ENCODE measurements around the gene KRTAP24-1. TPM values are rescaled to one million over a fixed set of nuclear protein-coding genes. Genes with fewer than 3 reads are reported as not detected.

KRTAP24-1 gene
- total and polyA plus RNA-seq, 4 donors: not detected

GRCh38 chr21:30320215-30320614, 37.5 kb upstream of the KRTAP24-1 start, which contains the start of gene KRTAP26-1:
Gene KRTAP26-1, minus strand, starts transcription at chr21:30320315. Its CDS starts 280 bp downstream, at chr21:30320035.
- Histone ChIP-seq H3K9ac (ENCODE audit: insufficient read depth in 1 of 2, low read length in 2 of 2) (no peak within 1 kb of the TSS), H3K4me1 (ENCODE audit: control insufficient read depth in 5 of 5, insufficient read depth in 5 of 5, low read length in 5 of 5) (no peaks in the 10 kb centered on the region), H3K9me3 (ENCODE audit: control insufficient read depth in 4 of 4, insufficient read depth in 3 of 4, low read length in 3 of 4) (peaks cover 0 to 2% (median 0%) of the 10 kb centered on the region in 4 donors), H3K27ac (ENCODE audit: low read depth in 1 of 2, low read length in 1 of 2) (no peak within 1 kb of the TSS), H3K36me3 (ENCODE audit: control insufficient read depth in 4 of 4, insufficient read depth in 4 of 4, low read length in 4 of 4) (no peaks in the 10 kb centered on the region), H3K4me3 (no peak within 1 kb of the TSS), H3K27me3 (ENCODE audit: control insufficient read depth in 3 of 3, insufficient read depth in 3 of 3, low read length in 2 of 3) (peaks cover 0 to 7% (median 0%) of the 10 kb centered on the region in 3 donors)
- no peak for TF ChIP-seq CTCF (IDR thresholded peaks at IDR 0.05; ENCODE audit: control extremely low read depth, extremely low read depth)
- DNase-seq (no peak), ATAC-seq (ENCODE audit: insufficient read depth, low FRiP score) (no peak)
- WGBS, 2 donors: 90 to 99% methylated on average over 2 of the region's 2 CpGs

- peaks cover 0 to 2% (median 0%) of the 10 kb centered on the region in 4 donors for H3K9me3 ChIP-seq (ENCODE audit: control insufficient read depth in 4 of 4, insufficient read depth in 3 of 4, low read length in 3 of 4)
- 87 to 94% methylated on average over 2 of the region's 2 CpGs for WGBS, 2 donors
Observed at GRCh38 chr21:30315701-30316100, 33.0 kb upstream of the KRTAP24-1 start.

GRCh38 chr21:30306884-30307283, 24.1 kb upstream of the KRTAP24-1 start:
- H3K27ac ChIP-seq (ENCODE audit: low read depth in 1 of 2, low read length in 1 of 2): no peak overlapping the region
- no peak for ATAC-seq (ENCODE audit: insufficient read depth, low FRiP score)
- no peaks in the 10 kb centered on the region for H3K36me3 ChIP-seq (ENCODE audit: control insufficient read depth in 4 of 4, insufficient read depth in 4 of 4, low read length in 4 of 4)
- H3K4me3 ChIP-seq: no peak overlapping the region
- peaks cover 0 to 2% (median 0%) of the 10 kb centered on the region in 4 donors for H3K9me3 ChIP-seq (ENCODE audit: control insufficient read depth in 4 of 4, insufficient read depth in 3 of 4, low read length in 3 of 4)
- 55 to 58% methylated on average over 2 of the region's 2 CpGs for WGBS, 2 donors
- no peaks in the 10 kb centered on the region for H3K4me1 ChIP-seq (ENCODE audit: control insufficient read depth in 5 of 5, insufficient read depth in 5 of 5, low read length in 5 of 5)
- DNase-seq: peak in 1 of 3 donors; percentile 19
- H3K9ac ChIP-seq (ENCODE audit: insufficient read depth in 1 of 2, low read length in 2 of 2): no peak overlapping the region
- H3K27me3 ChIP-seq (ENCODE audit: control insufficient read depth in 3 of 3, insufficient read depth in 3 of 3, low read length in 2 of 3): no peaks in the 10 kb centered on the region
- no peak for TF ChIP-seq CTCF (IDR thresholded peaks at IDR 0.05; ENCODE audit: control extremely low read depth, extremely low read depth)

More at GRCh38 chr21:30315701-30316100, 33.0 kb upstream of the KRTAP24-1 start:
- peaks cover 0 to 7% (median 0%) of the 10 kb centered on the region in 3 donors for H3K27me3 ChIP-seq (ENCODE audit: control insufficient read depth in 3 of 3, insufficient read depth in 3 of 3, low read length in 2 of 3)
- H3K36me3 ChIP-seq (ENCODE audit: control insufficient read depth in 4 of 4, insufficient read depth in 4 of 4, low read length in 4 of 4): no peaks in the 10 kb centered on the region
- no peak overlapping the region for H3K4me3 ChIP-seq
- no peak overlapping the region for H3K9ac ChIP-seq (ENCODE audit: insufficient read depth in 1 of 2, low read length in 2 of 2)
- H3K27ac ChIP-seq (ENCODE audit: low read depth in 1 of 2, low read length in 1 of 2): no peak overlapping the region
- DNase-seq: no peak
- no peak for ATAC-seq (ENCODE audit: insufficient read depth, low FRiP score)
- no peaks in the 10 kb centered on the region for H3K4me1 ChIP-seq (ENCODE audit: control insufficient read depth in 5 of 5, insufficient read depth in 5 of 5, low read length in 5 of 5)
- no peak for TF ChIP-seq CTCF (IDR thresholded peaks at IDR 0.05; ENCODE audit: control extremely low read depth, extremely low read depth)

- Histone ChIP-seq H3K27ac (ENCODE audit: low read depth in 1 of 2, low read length in 1 of 2) (no peak overlapping the region), H3K4me1 (ENCODE audit: control insufficient read depth in 5 of 5, insufficient read depth in 5 of 5, low read length in 5 of 5) (no peaks in the 10 kb centered on the region), H3K36me3 (ENCODE audit: control insufficient read depth in 4 of 4, insufficient read depth in 4 of 4, low read length in 4 of 4) (no peaks in the 10 kb centered on the region), H3K9ac (ENCODE audit: insufficient read depth in 1 of 2, low read length in 2 of 2) (no peak overlapping the region), H3K4me3 (no peak overlapping the region), H3K27me3 (ENCODE audit: control insufficient read depth in 3 of 3, insufficient read depth in 3 of 3, low read length in 2 of 3) (no peaks in the 10 kb centered on the region), H3K9me3 (ENCODE audit: control insufficient read depth in 4 of 4, insufficient read depth in 3 of 4, low read length in 3 of 4) (peaks cover 0 to 3% (median 2%) of the 10 kb centered on the region in 4 donors)
- DNase-seq (no peak), ATAC-seq (ENCODE audit: insufficient read depth, low FRiP score) (no peak)
- TF ChIP-seq CTCF (IDR thresholded peaks at IDR 0.05; ENCODE audit: control extremely low read depth, extremely low read depth): no peak
- 31 to 52% methylated on average over 1 of the region's 1 CpG for WGBS, 2 donors
Observed at GRCh38 chr21:30305136-30305535, 22.4 kb upstream of the KRTAP24-1 start.

Measured in lung (tissue), 12 donors.